NCI-H1092 treated with DMSO at 0.1 percent for 48 hours (cell line): Measurements from ENCODE around the gene PLD3.
"Not testable (repeated sequence)": the region's sequence is repeated elsewhere in the genome, so short reads cannot be mapped to it uniquely, and the experiment has no call there.

ENCODE experiments used
- DNase-seq: peaks from one replicate; lab custom pipeline; 2025; lab: John Stamatoyannopoulos, UW

PLD3 gene

GRCh38 chr19:40332669-40333068, 15.8 kb upstream of the PLD3 start:
- DNase-seq, result no peak

- not testable (repeated sequence) for DNase-seq
Measured at GRCh38 chr19:40333083-40333482, 15.4 kb upstream of the PLD3 start.

GRCh38 chr19:40335101-40335500, 13.4 kb upstream of the PLD3 start:
- no peak for DNase-seq

- DNase-seq, result no peak
Measured at GRCh38 chr19:40335855-40336600, 12.5 kb upstream of the PLD3 start.

- DNase-seq, result no peak
Measured at GRCh38 chr19:40336601-40336900, 11.9 kb upstream of the PLD3 start.

GRCh38 chr19:40337107-40337506, 11.4 kb upstream of the PLD3 start:
- DNase-seq, result no peak

GRCh38 chr19:40337594-40337993, 10.9 kb upstream of the PLD3 start:
- DNase-seq, result no peak

GRCh38 chr19:40339018-40339728, 9.3 kb upstream of the PLD3 start:
- no peak for DNase-seq

GRCh38 chr19:40341601-40342482, 6.7 kb upstream of the PLD3 start:
- DNase-seq, result no peak

GRCh38 chr19:40342644-40343311, 5.7 kb upstream of the PLD3 start:
- no peak for DNase-seq

- DNase-seq, result no peak
Measured at GRCh38 chr19:40344422-40344821, 4.1 kb upstream of the PLD3 start.

GRCh38 chr19:40348961-40349507, 539 bp downstream of the PLD3 start:
- peak; percentile 20 for DNase-seq

GRCh38 chr19:40355975-40356680, 7.6 kb downstream of the PLD3 start:
- no peak for DNase-seq

GRCh38 chr19:40356681-40357595, 8.4 kb downstream of the PLD3 start:
- no peak for DNase-seq

GRCh38 chr19:40357640-40358039, 9.1 kb downstream of the PLD3 start:
- DNase-seq, result no peak

- DNase-seq, result no peak
Measured at GRCh38 chr19:40358773-40359172, 10.3 kb downstream of the PLD3 start.

- no peak for DNase-seq
Measured at GRCh38 chr19:40360020-40360707, 11.7 kb downstream of the PLD3 start.

GRCh38 chr19:40360708-40361241, 12.3 kb downstream of the PLD3 start:
- no peak for DNase-seq

GRCh38 chr19:40362160-40362559, 13.7 kb downstream of the PLD3 start:
- no peak for DNase-seq
